Common myeloid progenitor, CD34-positive (primary cell): ENCODE results near the gene SOCS1.

Experiments
- CTCF ChIA-PET: fragments of 350-600 bp; sonication (Branson Sonifier 250); formaldehyde crosslinking; loops from one replicate; lab custom pipeline; 2021; ENCODE audit warnings: antibody characterized with exemption; lab: Charles Lee
- POLR2A ChIA-PET: fragments of 350-600 bp; sonication (Branson Sonifier 250); formaldehyde crosslinking; loops from one replicate; lab custom pipeline; 2021; ENCODE audit warnings: antibody characterized with exemption; lab: Charles Lee
- DNase-seq, 3 donors: peaks; one replicate each; pipeline versions ENCODE4 v3.0.0 to v3.0.0-alpha.2; 2013
- H3K27ac ChIP-seq, 2 experiments: 1 replicate in 1 of 2; 2 replicates in 1 of 2; pipeline ENCODE4 v1.7.0; 2013; ENCODE audit warnings: inconsistent platforms in 2 of 2, low read length in 2 of 2, mild to moderate bottlenecking in 2 of 2, low read depth in 1 of 2, moderate library complexity in 1 of 2; ENCODE audit not compliant: severe bottlenecking in 2 of 2, insufficient read depth in 1 of 2, poor library complexity in 1 of 2
- H3K27me3 ChIP-seq, 5 experiments: replicated peaks in 2 of 5; 1 replicate in 3 of 5; 2 replicates in 2 of 5; pipeline versions ENCODE4 v1.6.1 to v1.7.0; 2013; ENCODE audit warnings: low read length in 4 of 5, mild to moderate bottlenecking in 2 of 5, moderate library complexity in 2 of 5, inconsistent platforms in 1 of 5; ENCODE audit not compliant: insufficient read depth in 5 of 5, control insufficient read depth in 4 of 5
- H3K36me3 ChIP-seq, 4 experiments: 1 replicate in 2 of 4; 2 replicates in 2 of 4; pipeline versions ENCODE4 v1.6.1 to v1.7.0; 2013; ENCODE audit warnings: low read length in 3 of 4, control low read depth in 1 of 4, mild to moderate bottlenecking in 1 of 4; ENCODE audit not compliant: control insufficient read depth in 4 of 4, insufficient read depth in 4 of 4
- H3K4me1 ChIP-seq, 4 experiments: 1 replicate in 3 of 4; 2 replicates in 1 of 4; pipeline versions ENCODE4 v1.6.1 to v1.7.1; 2013; ENCODE audit warnings: low read length in 3 of 4, mild to moderate bottlenecking in 3 of 4, control low read depth in 1 of 4, inconsistent platforms in 1 of 4, moderate library complexity in 1 of 4; ENCODE audit not compliant: control insufficient read depth in 4 of 4, insufficient read depth in 4 of 4; ENCODE audit errors: control extremely low read depth in 1 of 4
- H3K4me3 ChIP-seq, 7 experiments: 1 replicate in 4 of 7; 2 replicates in 3 of 7; pipeline versions ENCODE4 v1.5.1 to v1.7.0; 2013; ENCODE audit warnings: mild to moderate bottlenecking in 7 of 7, low read length in 6 of 7, moderate library complexity in 6 of 7, inconsistent platforms in 2 of 7, low read depth in 2 of 7, control low read depth in 1 of 7; ENCODE audit not compliant: insufficient read depth in 4 of 7, control insufficient read depth in 1 of 7; ENCODE audit errors: extremely low read depth in 1 of 7
- H3K9me3 ChIP-seq, 5 experiments: 1 replicate in 4 of 5; 2 replicates in 1 of 5; pipeline versions ENCODE4 v1.6.1 to v1.7.1; 2013; ENCODE audit warnings: low read length in 4 of 5, mild to moderate bottlenecking in 2 of 5, inconsistent platforms in 1 of 5, low read depth in 1 of 5, moderate library complexity in 1 of 5; ENCODE audit not compliant: control insufficient read depth in 4 of 5, insufficient read depth in 2 of 5; ENCODE audit errors: control extremely low read depth in 1 of 5
- WGBS: methylation state at CpG from one replicate; pipeline ENCODE4 v1.1.5; 2013; ENCODE audit not compliant: insufficient coverage; 5-methylcytosine and 5-hydroxymethylcytosine counted together

SOCS1 gene

GRCh38 chr16:11262915-11263314, 6.9 kb upstream of the SOCS1 start:
- Histone ChIP-seq H3K36me3 (no peaks in the 10 kb centered on the region), H3K4me1 (peaks cover 5 to 31% (median 22%) of the 10 kb centered on the region in 4 experiments), H3K4me3 (no peak overlapping the region), H3K9me3 (no peaks in the 10 kb centered on the region), H3K27me3 (no peaks in the 10 kb centered on the region), H3K27ac (no peak overlapping the region)
- WGBS, result 92% methylated on average over 7 of the region's 8 CpGs
- CTCF ChIA-PET, result interaction anchor here (1.0 to 8.0 kb wide), 6 partner anchors 9 to 299 kb away, joined by 3 to 76 read pairs (median 4); no protein-coding TSS in a partner anchor
- POLR2A ChIA-PET, result no interaction called here
- no peak for DNase-seq

GRCh38 chr16:11260596-11260966, 4.6 kb upstream of the SOCS1 start:
- ChIA-PET POLR2A (no interaction called here), CTCF (interaction anchor here (0.8 to 8.0 kb wide), 6 partner anchors 8 to 296 kb away, joined by 3 to 76 read pairs (median 5); partner anchors contain the start of gene TNP2)
- no peak overlapping the region for H3K4me3 ChIP-seq
- no peaks in the 10 kb centered on the region for H3K9me3 ChIP-seq
- H3K27me3 ChIP-seq, result no peaks in the 10 kb centered on the region
- no peaks in the 10 kb centered on the region for H3K36me3 ChIP-seq
- peaks cover 5 to 47% (median 37%) of the 10 kb centered on the region in 4 experiments for H3K4me1 ChIP-seq
- DNase-seq, result no peak
- 100% methylated on average over 3 of the region's 3 CpGs for WGBS
- no peak overlapping the region for H3K27ac ChIP-seq

- Histone ChIP-seq H3K4me3 (no peak overlapping the region), H3K27ac (no peak overlapping the region), H3K9me3 (no peaks in the 10 kb centered on the region), H3K4me1 (peaks cover 5 to 53% (median 42%) of the 10 kb centered on the region in 4 experiments), H3K27me3 (no peaks in the 10 kb centered on the region), H3K36me3 (no peaks in the 10 kb centered on the region)
- no peak for DNase-seq
- ChIA-PET POLR2A (interaction anchor here (1.5 kb wide), 1 partner anchor 38 kb away, joined by 4 read pairs; no protein-coding TSS in a partner anchor), CTCF (interaction anchor here (0.8 to 8.1 kb wide), 10 partner anchors 9 to 300 kb away, joined by 3 to 80 read pairs (median 4); partner anchors contain the start of gene TNP2)
- WGBS, result 95% methylated on average over 12 of the region's 12 CpGs
Observed at GRCh38 chr16:11259655-11260595, 3.9 kb upstream of the SOCS1 start.

- peaks cover 5 to 56% (median 47%) of the 10 kb centered on the region in 4 experiments for H3K4me1 ChIP-seq
- H3K4me3 ChIP-seq, result peak overlapping the region in 4 of 7 experiments; percentile 19 to 66 (median 50)
- ChIA-PET POLR2A (interaction anchor here (0.6 to 1.5 kb wide), 2 partner anchors 39 to 125 kb away, joined by 3 to 4 read pairs; no protein-coding TSS in a partner anchor), CTCF (interaction anchor here (1.1 to 8.1 kb wide), 15 partner anchors 10 to 298 kb away, joined by 3 to 80 read pairs (median 4); partner anchors contain the start of gene TNP2)
- peak; percentile 72 to 91 (median 90) for DNase-seq
- WGBS, result 20% methylated on average over 12 of the region's 15 CpGs
- H3K36me3 ChIP-seq, result peaks cover 0 to 6% (median 0%) of the 10 kb centered on the region in 4 experiments
- no peak overlapping the region for H3K27ac ChIP-seq
- no peaks in the 10 kb centered on the region for H3K27me3 ChIP-seq
- no peaks in the 10 kb centered on the region for H3K9me3 ChIP-seq
Observed at GRCh38 chr16:11258553-11259492, 2.8 kb upstream of the SOCS1 start.

DNA sequence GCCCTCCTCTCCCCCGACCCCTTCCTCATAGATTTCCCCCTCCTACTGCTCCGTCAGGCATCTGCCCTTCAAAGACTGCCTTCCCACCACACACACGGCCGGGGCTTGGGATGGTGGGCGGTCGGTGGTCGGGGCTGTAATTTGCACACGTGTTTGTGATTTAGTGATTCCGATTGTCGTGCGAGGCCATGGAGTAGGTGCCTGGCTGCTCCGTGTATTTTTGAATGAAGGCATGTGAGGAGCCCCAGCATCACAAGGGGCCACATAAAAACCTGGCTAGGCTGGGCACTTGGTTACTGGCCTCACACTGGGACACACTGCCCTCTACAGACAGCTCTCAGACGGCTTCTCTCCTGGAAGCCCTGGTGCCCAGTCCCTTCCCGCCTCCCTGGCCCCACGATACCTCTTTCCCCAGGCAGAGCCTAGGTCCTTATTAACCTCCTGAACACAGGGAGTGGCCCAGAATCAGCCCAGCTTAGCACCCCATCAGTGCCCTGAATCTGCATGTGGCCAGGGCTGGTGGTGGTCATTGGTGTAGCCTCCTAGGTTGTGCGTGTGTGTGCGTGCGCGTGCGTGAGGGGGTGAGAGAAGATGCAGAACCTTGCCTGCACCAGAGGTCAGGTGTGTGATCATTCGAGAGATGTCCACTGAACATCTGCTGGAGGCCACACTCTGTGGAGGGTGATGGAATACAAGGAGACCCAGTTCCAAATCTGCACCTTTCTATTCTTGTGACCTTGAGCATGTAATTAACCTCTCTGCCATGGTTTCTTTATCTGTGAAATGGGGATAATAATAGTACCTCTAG, 1.3 kb upstream of the SOCS1 start:
- Histone ChIP-seq H3K9me3 (no peaks in the 10 kb centered on the region), H3K27ac (no peak overlapping the region), H3K4me1 (peaks cover 5 to 53% (median 50%) of the 10 kb centered on the region in 4 experiments), H3K27me3 (no peaks in the 10 kb centered on the region), H3K4me3 (peak overlapping the region in 6 of 7 experiments; percentile 79 to 92 (median 86)), H3K36me3 (peaks cover 0 to 19% (median 0%) of the 10 kb centered on the region in 4 experiments)
- 13% methylated on average over 14 of the region's 21 CpGs for WGBS
- peak; percentile 74 to 81 (median 81) for DNase-seq
- POLR2A ChIA-PET, result interaction anchor here (0.5 to 2.7 kb wide), 5 partner anchors 40 to 293 kb away, joined by 3 to 14 read pairs (median 5); no protein-coding TSS in a partner anchor
- CTCF ChIA-PET, result interaction anchor here (0.6 to 8.1 kb wide), 18 partner anchors 10 to 307 kb away, joined by 3 to 80 read pairs (median 4); partner anchors contain the start of genes PRM2 and TNP2
